ENCODE data around the gene ZFAND4.
A peak's percentile ranks its signal among the peaks of the same experiment; 100 is the strongest.

ZFAND4 gene

GRCh38 chr10:45673074-45673648 is 589 bp upstream of the ZFAND4 start:
- Histone ChIP-seq H3K9me3 (ENCODE audit: control insufficient read depth, insufficient read depth, low read depth, low read length) (no peaks in the 10 kb centered on the region), H3K36me3 (ENCODE audit: control insufficient read depth in 2 of 2, insufficient read depth in 1 of 2, low read length in 2 of 2) (no peaks in the 10 kb centered on the region), H3K4me3 (ENCODE audit: low read depth, low read length) (peak overlapping the region; percentile 74), H3K27ac (ENCODE audit: extremely low read depth, low read depth, low read length) (peak overlapping the region; percentile 96), H3K4me1 (ENCODE audit: control insufficient read depth, insufficient read depth, low read length) (no peaks in the 10 kb centered on the region)
- POLR2A ChIA-PET: interaction anchor here (1.5 kb wide), 1 partner anchor 10 kb away, joined by 3 read pairs; no protein-coding TSS in a partner anchor
- CTCF ChIA-PET: interaction anchor here (0.6 to 1.8 kb wide), 5 partner anchors 67 to 1801 kb away, joined by 3 to 23 read pairs (median 6); no protein-coding TSS in a partner anchor
- no peak for TF ChIP-seq ZBTB20 (tag by site-specific recombination; IDR thresholded peaks at IDR 0.05)
- TF ChIP-seq ZNF473 (tag by site-specific recombination; IDR thresholded peaks at IDR 0.05): no peak
- TF ChIP-seq ZNF10 (tag by site-specific recombination; IDR thresholded peaks at IDR 0.05): peak; percentile 48; the same call in 1 of the 2 replicates
- TF ChIP-seq ZNF610 (tag by site-specific recombination; IDR thresholded peaks at IDR 0.05; ENCODE audit: borderline replicate concordance): no peak
- TF ChIP-seq ZNF639 (tag by site-specific recombination; IDR thresholded peaks at IDR 0.05): no peak
- TF ChIP-seq ZNF423 (tag by site-specific recombination; IDR thresholded peaks at IDR 0.05): no peak
- no peak for TF ChIP-seq ZNF112 (tag by site-specific recombination; IDR thresholded peaks at IDR 0.05)
- TF ChIP-seq ZNF558 (tag by site-specific recombination; IDR thresholded peaks at IDR 0.05): no peak
- TF ChIP-seq ZNF280C (tag by site-specific recombination; IDR thresholded peaks at IDR 0.05): no peak
- TF ChIP-seq TSHZ1 (tag by site-specific recombination; IDR thresholded peaks at IDR 0.05; ENCODE audit: borderline replicate concordance): no peak
- no peak for TF ChIP-seq ZNF433 (tag by site-specific recombination; IDR thresholded peaks at IDR 0.05; ENCODE audit: low read depth)
- TF ChIP-seq SP7 (tag by site-specific recombination; IDR thresholded peaks at IDR 0.05): peak; percentile 57; the same call in 1 of the 2 replicates
- TF ChIP-seq ZNF133 (tag by site-specific recombination; IDR thresholded peaks at IDR 0.05): no peak
- no peak for TF ChIP-seq ZFP3 (tag by site-specific recombination; IDR thresholded peaks at IDR 0.05; ENCODE audit: low read depth)
- no peak for TF ChIP-seq ZNF48 (tag by site-specific recombination; IDR thresholded peaks at IDR 0.05)
- no peak for TF ChIP-seq KLF1 (tag by site-specific recombination; IDR thresholded peaks at IDR 0.05)
- TF ChIP-seq ZNF214 (tag by site-specific recombination; IDR thresholded peaks at IDR 0.05; ENCODE audit: borderline replicate concordance): no peak
- TF ChIP-seq ZNF202 (tag by site-specific recombination; IDR thresholded peaks at IDR 0.05; ENCODE audit: borderline replicate concordance): no peak
- 0 out of 2 replicates have a peak, but pooled peaks have one; percentile 32 for TF ChIP-seq ZNF24 (tag by site-specific recombination; IDR thresholded peaks at IDR 0.05)
- TF ChIP-seq ZNF629 (tag by site-specific recombination; IDR thresholded peaks at IDR 0.05): peak; percentile 24; the same call in 1 of the 2 replicates
- no peak for TF ChIP-seq ZBTB6 (tag by site-specific recombination; IDR thresholded peaks at IDR 0.05)
- 0 out of 2 replicates have a peak, but pooled peaks have one; percentile 64 for TF ChIP-seq ZNF501 (tag by site-specific recombination; IDR thresholded peaks at IDR 0.05)
- TF ChIP-seq ZNF777 (tag by site-specific recombination; IDR thresholded peaks at IDR 0.05; ENCODE audit: borderline replicate concordance): no peak
- TF ChIP-seq SCRT1 (tag by site-specific recombination; IDR thresholded peaks at IDR 0.05; ENCODE audit: borderline replicate concordance): no peak
- no peak for TF ChIP-seq ZNF513 (tag by site-specific recombination; IDR thresholded peaks at IDR 0.05)
- TF ChIP-seq SETDB1 (IDR thresholded peaks at IDR 0.05; ENCODE audit: insufficient read length, low read length): peak; percentile 29

Data from HEK293 (cell line).